Psoas muscle (tissue), 8 donors: Measurements from ENCODE around the gene MEI4. TPM values are rescaled to one million over a fixed set of nuclear protein-coding genes. Genes with fewer than 3 reads are reported as not detected.
"Not testable (repeated sequence)": the region's sequence is repeated elsewhere in the genome, so short reads cannot be mapped to it uniquely, and the experiment has no call there.

Experiments used
- ATAC-seq, 4 donors: fragments of 200-7000 bp; cut with Tn5 transposase; one replicate each; pipeline ENCODE4 v1.9.1; 2020; ENCODE audit warnings: moderate library complexity in 3 of 4, mild to moderate bottlenecking in 2 of 4
- DNase-seq, 2 donors: peaks; one replicate each; pipeline ENCODE4 v3.0.0-alpha.2; 2020
- H3K27ac ChIP-seq: fragments of 200-600 bp; one replicate; pipeline ENCODE4 v1.8.0; 2022
- H3K27me3 ChIP-seq, 3 donors: fragments of 200-600 bp in 1 of 3; one replicate each; pipeline versions ENCODE4 v1.6.1 to v1.8.0; 2013 to 2022; ENCODE audit warnings: low read length in 2 of 3, mild to moderate bottlenecking in 2 of 3, moderate library complexity in 1 of 3; ENCODE audit not compliant: insufficient read depth in 3 of 3
- H3K36me3 ChIP-seq, 2 donors: fragments of 200-600 bp in 1 of 2; one replicate each; pipeline versions ENCODE4 v1.6.1 to v1.8.0; 2013 to 2022; ENCODE audit warnings: low read depth in 1 of 2, mild to moderate bottlenecking in 1 of 2, moderate library complexity in 1 of 2; ENCODE audit not compliant: insufficient read depth in 1 of 2
- H3K4me1 ChIP-seq: fragments of 200-600 bp; one replicate; pipeline ENCODE4 v1.8.0; 2022
- H3K4me3 ChIP-seq: fragments of 200-600 bp; one replicate; pipeline ENCODE4 v1.8.0; 2022; ENCODE audit warnings: mild to moderate bottlenecking
- H3K9me3 ChIP-seq: fragments of 200-600 bp; one replicate; pipeline ENCODE4 v1.8.0; 2022
- CTCF ChIP-seq: fragments of 200-600 bp; IDR thresholded peaks from one replicate; pipeline ENCODE4 v1.8.0; 2022; ENCODE audit warnings: antibody characterized with exemption
- WGBS, 3 donors: extraction: QIAGEN DNeasy Blood & Tissue Kit; methylation state at CpG; one replicate each; pipeline versions ENCODE4 v1.1.6 to v1.1.7; 2013; 5-methylcytosine and 5-hydroxymethylcytosine counted together
- intact Hi-C, 2 donors: fragments of 100-400 bp; cut with DNase I; formaldehyde crosslinking; loops; one replicate each; pipeline versions ENCODE4 v1.11.0 to v1.14.2; 2022
- polyA plus RNA-seq, 3 donors: library from polyadenylated mRNA; stranded (reverse); fragments of 200-250 nt; gene quantifications; one replicate each; pipeline ENCODE4 v1.2.3, GENCODE V29; 2013
- total RNA-seq, 4 donors: library from RNA; stranded (reverse); fragmentation: NEBNext Ultra II Directional in 2 of 4; extraction: Animal tissue kit (Norgen Biotek cat#: 25700) in 2 of 4; gene quantifications; one replicate each; pipeline versions ENCODE4 v1.2.1 to v1.2.4, GENCODE V29; 2021 to 2023
- donor health status: healthy with polysubstance abuse.
- donor health status: DM: no; HTN: no; CAD: no; lungs with moderate emphysema.
- donor health status: Bipolar disorder and iron deficiency.
- donor health status: healthy.
- donor health status: DM: yes; HTN: yes; CAD: no.
- donor health status: DM: no; HTN: no; CAD: no.
- donor health status: DM: no; HTN: no; CAD: no.
- donor health status: DM: yes; HTN: yes; CAD: no.

MEI4 gene
- total and polyA plus RNA-seq, 7 donors: under 0.01 TPM; not detected in 6

DNA sequence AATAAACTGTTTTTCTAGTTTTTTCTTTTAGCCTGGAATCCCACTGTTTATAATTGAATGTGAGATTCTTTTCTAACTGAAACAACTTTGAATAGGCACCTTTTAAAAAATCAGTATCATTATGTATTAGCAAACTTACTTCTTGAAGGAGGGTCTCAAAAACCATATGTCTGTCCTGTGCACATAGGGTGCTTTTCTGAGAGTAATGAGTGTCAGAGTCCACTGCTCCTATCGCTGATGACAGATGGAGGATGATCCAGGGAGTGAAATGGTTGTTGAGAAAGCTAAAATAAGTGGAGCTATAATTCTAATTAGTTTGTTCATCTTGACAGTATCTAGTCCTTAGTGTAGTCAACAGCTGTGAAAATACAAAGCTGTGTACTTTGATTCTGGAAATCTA is 35.8 kb downstream of the MEI4 start:
- WGBS, 3 donors: 55 to 71% (median 58%) methylated on average over 1 of the region's 1 CpG
- DNase-seq (no peak), ATAC-seq (no peak)
- Histone ChIP-seq H3K27me3 (no peaks in the 10 kb centered on the region), H3K4me1 (no peaks in the 10 kb centered on the region), H3K36me3 (no peaks in the 10 kb centered on the region), H3K4me3 (no peak overlapping the region), H3K27ac (no peak overlapping the region), H3K9me3 (no peaks in the 10 kb centered on the region)
- TF ChIP-seq CTCF: no peak
- intact Hi-C loops: no loop called here

- intact Hi-C loops, H3K4me3 ChIP-seq, ATAC-seq, DNase-seq, H3K36me3 ChIP-seq, H3K27ac ChIP-seq, H3K27me3 ChIP-seq, H3K9me3 ChIP-seq, H3K4me1 ChIP-seq: not testable (repeated sequence)
- 85 to 88% (median 86%) methylated on average over 6 of the region's 6 CpGs for WGBS, 3 donors
Observed at GRCh38 chr6:77700095-77700494, 47.3 kb downstream of the MEI4 start.

DNA sequence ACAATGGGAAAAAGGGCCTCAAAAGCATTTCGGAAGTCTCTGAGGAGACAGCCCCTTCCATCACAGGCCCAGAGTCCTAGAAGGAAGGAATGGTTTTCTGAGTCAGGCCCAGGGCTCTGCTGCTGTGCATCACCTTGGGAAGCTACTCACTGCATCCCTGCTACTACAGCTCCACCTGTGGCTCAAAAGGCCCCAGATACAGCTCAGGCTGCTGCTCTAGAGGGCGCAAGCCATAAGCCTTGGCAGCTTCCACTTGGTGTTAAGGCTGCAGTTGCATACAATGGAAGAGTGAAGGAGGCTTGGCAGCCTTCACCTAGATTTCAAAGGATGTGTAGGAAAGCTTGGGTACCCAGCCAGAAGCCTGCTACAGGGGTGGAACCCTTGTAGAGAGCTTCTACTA is 54.8 kb downstream of the MEI4 start:
- H3K4me1 ChIP-seq: no peaks in the 10 kb centered on the region
- TF ChIP-seq CTCF: no peak
- peaks cover 5% of the 10 kb centered on the region for H3K9me3 ChIP-seq
- H3K36me3 ChIP-seq: no peaks in the 10 kb centered on the region
- no peak overlapping the region for H3K27ac ChIP-seq
- no peak for DNase-seq
- no peak overlapping the region for H3K4me3 ChIP-seq
- H3K27me3 ChIP-seq: no peaks in the 10 kb centered on the region
- 77 to 92% (median 83%) methylated on average over 2 of the region's 2 CpGs for WGBS, 3 donors
- intact Hi-C loops: no loop called here
- ATAC-seq: no peak

- Histone ChIP-seq H3K4me1 (no peaks in the 10 kb centered on the region), H3K27me3 (no peaks in the 10 kb centered on the region), H3K9me3 (no peaks in the 10 kb centered on the region), H3K4me3 (no peak overlapping the region), H3K36me3 (no peaks in the 10 kb centered on the region), H3K27ac (no peak overlapping the region)
- TF ChIP-seq CTCF: no peak
- ATAC-seq: no peak
- no peak for DNase-seq
- intact Hi-C loops: no loop called here
- WGBS, 3 donors: 67 to 82% (median 76%) methylated on average over 6 of the region's 6 CpGs
Observed at GRCh38 chr6:77715588-77715987, 62.7 kb downstream of the MEI4 start.

DNA sequence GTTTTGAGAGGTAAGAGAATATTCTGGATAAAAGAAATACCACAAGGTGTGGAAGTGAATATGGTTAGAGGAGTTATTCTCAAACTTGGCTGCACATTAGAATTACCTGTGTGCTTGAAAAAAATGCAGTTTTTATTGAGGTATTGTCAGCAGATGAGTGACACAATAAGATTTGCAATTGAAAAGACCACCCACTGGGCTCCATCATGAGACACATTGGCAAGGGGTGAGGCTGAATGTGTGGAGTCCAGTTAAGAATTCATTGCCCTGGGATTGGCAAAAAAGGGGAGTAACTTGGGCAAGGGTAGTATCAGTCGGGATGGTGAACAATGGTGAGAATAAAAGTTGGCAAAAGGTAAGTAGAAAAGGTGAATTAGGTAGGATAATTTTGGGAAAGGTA is 63.5 kb downstream of the MEI4 start:
- intact Hi-C loops: no loop called here
- no peak overlapping the region for H3K4me3 ChIP-seq
- no peaks in the 10 kb centered on the region for H3K9me3 ChIP-seq
- WGBS, 3 donors: 65 to 74% (median 74%) methylated on average over 1 of the region's 1 CpG
- ATAC-seq (no peak), DNase-seq (no peak)
- no peaks in the 10 kb centered on the region for H3K27me3 ChIP-seq
- no peaks in the 10 kb centered on the region for H3K36me3 ChIP-seq
- no peaks in the 10 kb centered on the region for H3K4me1 ChIP-seq
- TF ChIP-seq CTCF: no peak
- no peak overlapping the region for H3K27ac ChIP-seq

DNA sequence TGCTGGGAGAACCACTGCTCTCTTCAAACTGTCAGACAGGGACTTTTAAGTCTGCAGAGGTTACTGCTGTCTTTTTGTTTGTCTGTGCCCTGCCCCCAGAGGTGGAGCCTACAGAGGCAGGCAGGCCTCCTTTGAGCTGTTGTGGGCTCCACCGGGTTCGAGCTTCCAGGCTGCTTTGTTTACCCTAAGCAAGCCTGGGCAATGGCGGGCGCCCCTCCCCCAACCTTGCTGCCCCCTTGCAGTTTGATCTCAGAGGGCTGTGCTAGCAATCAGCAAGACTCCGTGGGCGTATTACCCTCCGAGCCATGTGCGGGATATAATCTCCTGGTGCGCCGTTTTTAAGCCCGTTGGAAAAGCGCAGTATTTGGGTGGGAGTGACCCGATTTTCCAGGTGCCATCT is 83.2 kb downstream of the MEI4 start:
- WGBS, 3 donors: 86 to 97% (median 91%) methylated on average over 13 of the region's 13 CpGs
- H3K4me1 ChIP-seq, H3K27me3 ChIP-seq, H3K27ac ChIP-seq, H3K36me3 ChIP-seq, ATAC-seq, H3K4me3 ChIP-seq, DNase-seq, intact Hi-C loops, H3K9me3 ChIP-seq: not testable (repeated sequence)
